GM18861 (cell line): Measurements from ENCODE around the gene GULP1.
"Not testable (repeated sequence)": the region's sequence is repeated elsewhere in the genome, so short reads cannot be mapped to it uniquely, and the experiment has no call there.

Source experiments
- ATAC-seq: cut with Tn5 transposase; IDR thresholded peaks from one replicate; pipeline ENCODE4 v1.9.1; 2021; ENCODE audit not compliant: unreplicated experiment

GULP1 gene

DNA sequence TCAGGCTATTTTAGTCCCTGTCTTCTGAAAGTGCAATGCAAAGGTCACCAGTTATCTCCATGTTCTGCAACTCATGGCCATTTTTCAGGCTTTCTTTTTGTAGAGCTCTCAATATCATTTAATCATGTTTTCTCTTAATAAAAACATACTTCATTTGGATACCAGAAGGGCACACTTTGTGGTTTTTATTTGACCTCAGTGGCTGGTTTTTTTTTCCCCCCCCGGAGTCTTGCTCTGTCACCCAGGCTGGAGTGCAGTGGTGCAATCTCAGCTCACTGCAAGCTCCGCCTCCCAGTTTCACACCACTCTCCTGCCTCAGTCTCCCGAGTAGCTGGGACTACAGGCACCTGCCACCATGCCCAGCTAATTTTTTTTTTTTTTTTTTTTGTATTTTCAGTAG, 174.4 kb downstream of the GULP1 start:
- not testable (repeated sequence) for ATAC-seq

GRCh38 chr2:188466761-188467160, 175.1 kb downstream of the GULP1 start:
- no peak for ATAC-seq

DNA sequence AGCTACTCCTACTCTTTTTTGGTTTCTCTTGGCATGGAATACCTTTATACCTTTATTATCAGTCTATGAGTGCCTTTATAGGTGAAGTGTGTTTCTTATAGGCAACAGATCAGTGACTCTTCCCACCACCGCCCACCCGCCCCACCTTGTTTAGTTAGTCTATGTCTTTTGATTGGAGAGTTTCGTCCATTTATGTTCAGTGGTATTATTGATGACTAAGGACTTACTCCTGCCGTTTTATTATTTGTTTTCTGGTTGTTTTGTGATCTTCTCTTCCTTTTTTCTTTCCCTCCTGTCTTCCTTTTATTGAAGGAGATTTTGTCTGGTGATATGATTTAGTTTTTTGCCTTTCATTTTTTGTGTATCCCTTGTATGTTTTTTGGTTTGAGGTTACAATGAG, 179.5 kb downstream of the GULP1 start:
- no peak for ATAC-seq

GRCh38 chr2:188473306-188473705, 181.6 kb downstream of the GULP1 start:
- no peak for ATAC-seq

- ATAC-seq, result no peak
Observed at GRCh38 chr2:188474316-188474715, 182.6 kb downstream of the GULP1 start.

DNA sequence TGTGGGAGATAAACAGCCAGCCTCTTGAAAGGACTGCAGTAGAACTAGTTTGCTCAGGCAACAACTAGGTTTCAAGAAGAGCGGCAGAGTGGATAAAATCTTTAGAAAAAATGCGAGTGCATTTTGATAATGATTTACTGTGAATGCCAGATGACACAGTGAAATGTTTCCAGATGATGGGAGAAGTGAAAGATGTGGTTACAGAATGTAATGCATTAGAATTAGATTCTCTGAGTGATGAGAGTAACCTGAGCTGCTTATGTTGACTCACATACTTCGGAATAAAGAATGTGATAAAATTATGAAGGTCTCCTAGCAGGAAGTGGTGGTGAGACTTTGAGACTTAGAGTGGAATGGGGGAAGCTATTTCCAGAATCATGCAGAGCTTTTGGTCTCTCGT, 184.3 kb downstream of the GULP1 start:
- ATAC-seq, result peak; percentile 44

DNA sequence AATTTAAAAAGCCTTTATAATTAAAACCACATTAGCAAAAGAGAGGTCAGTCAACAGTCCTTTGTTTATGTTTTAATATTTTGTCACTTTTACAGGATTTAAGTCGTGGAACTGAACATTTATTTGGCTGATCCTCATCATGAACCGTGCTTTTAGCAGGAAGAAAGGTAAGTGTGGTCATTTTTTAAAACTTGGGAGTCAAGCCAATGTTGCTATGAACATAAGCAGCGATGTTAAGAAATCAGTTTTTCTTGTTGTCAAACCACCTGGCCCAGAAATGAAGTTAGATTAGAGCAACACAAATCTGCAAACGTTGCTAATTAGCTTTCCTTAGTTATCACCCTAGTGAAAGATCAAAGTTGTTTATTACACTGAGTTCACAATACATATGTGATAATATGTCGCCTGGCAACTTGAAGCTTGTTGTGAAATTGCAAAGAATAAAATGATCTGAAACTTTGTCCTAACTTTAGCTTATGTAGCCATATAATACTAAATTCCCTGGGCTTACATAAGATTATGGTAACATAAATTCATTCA, 186.0 kb downstream of the GULP1 start:
- no peak for ATAC-seq

DNA sequence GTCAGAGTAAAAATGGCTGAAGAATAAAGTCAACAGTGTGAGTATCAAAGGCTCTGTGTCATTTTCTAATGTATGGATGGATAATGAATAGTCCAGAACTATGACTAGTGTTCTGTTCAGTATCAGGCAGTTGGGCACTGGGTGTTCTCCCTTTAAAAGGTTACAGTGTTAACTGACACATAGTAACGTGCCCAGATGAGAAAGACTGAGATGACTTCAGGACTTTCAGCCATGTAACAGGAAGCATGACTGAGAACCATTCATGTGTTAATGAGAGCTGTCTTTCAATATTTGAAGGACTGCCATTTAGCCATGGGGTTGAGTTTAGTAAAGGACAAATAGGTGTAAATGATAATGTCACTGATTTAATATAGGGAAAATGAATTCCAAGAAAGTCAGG, 187.1 kb downstream of the GULP1 start:
- peak; percentile 98 for ATAC-seq

DNA sequence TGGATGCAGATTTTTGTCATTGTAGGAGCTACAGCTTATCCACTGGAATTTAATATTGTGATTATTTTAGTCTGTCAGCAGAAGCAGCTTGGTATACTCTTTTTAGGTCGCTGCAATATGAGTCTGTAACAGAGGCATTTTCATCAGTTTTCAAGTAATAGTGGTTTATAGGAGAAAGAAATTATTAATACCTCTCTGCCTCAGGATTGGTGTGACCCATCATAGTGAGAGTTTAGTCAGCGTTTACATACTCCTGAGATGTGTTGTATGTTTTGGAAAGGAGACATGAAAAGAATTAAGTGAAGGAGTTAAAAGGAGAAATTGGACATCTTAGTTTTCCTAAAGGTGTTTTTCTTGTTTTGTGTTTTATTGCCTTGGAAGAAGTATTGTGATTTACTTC, 189.8 kb downstream of the GULP1 start:
- ATAC-seq, result no peak

GRCh38 chr2:188485496-188485895, 193.8 kb downstream of the GULP1 start:
- ATAC-seq, result no peak

DNA sequence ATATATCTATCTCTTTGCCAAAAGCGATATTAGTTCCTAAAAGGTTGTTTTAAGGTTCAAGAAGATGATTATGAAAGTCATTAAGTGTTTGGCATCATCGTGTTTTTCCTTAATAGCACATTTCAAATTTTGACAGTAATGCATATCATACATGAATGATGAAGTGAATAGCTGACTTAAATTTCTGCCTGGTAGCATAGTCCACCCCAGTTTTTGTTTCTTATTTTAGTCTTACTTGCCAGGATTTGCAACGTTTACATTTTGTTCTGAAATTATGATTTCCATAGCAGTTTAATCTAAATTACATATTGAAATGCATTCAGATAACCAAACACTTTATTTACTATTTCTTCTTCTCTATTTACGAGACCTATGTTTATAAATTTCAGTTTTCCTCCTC, 201.1 kb downstream of the GULP1 start:
- ATAC-seq, result no peak

GRCh38 chr2:188494906-188495305, 203.2 kb downstream of the GULP1 start:
- no peak for ATAC-seq

DNA sequence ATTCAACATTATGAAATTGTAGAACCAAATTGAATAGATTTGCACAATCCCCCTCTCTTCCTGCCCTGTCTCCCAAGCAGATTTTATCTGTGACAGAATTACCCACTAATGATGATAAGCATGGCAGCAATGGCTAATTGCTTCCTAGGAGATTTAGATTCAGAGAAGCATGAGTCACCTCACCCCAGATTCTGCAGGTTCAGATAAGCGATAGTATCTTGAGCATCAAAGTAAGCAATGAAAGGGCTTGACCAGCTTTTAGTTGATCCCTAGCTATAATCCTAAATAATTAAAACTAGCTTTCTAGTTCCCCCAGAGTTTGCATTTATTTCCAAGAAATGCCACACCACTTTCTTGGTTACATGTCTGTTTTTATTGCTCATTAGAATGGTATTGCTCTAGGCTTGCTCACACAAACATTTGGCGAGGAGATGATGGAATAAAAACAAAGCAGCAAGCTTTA, 204.3 kb downstream of the GULP1 start:
- ATAC-seq, result no peak

- no peak for ATAC-seq
Observed at GRCh38 chr2:188497726-188498125, 206.1 kb downstream of the GULP1 start.

DNA sequence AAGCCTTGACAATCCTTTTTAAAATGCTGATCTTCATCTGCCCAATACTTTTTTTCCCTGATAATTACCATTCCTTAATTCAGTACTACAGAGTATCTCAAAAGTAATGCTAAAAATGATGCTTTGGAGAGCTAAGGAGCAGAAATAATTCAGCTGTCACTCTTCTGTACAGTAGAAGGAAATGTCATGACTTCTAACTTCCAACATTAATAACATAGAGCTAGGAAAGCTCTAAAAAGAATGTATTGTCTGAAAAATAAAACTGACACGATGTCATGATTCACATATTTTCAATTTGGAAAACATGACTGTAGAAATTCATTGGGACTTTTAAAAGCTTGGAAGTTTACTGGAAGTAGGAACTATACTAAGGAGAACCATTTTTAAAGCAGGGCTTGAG, 212.3 kb downstream of the GULP1 start:
- ATAC-seq, result no peak

DNA sequence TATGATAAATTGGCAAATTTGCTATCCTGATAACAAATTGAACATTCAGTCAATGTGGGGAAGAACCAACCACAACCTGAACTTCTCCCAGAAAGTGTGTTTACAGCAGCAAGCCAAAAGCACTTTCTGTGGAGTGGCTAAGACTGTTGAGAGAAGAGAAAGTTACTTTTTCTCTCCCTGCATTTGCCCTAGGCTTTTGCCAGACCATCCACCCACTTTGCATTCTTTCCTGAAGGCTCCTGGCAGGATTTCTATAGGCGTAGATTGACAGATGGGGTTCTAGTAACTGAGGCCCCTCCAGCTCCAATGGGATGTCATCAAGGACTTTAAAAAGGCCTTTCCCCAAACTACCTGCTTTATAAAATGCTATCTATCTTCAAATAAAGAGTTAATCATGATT, 215.2 kb downstream of the GULP1 start:
- no peak for ATAC-seq

DNA sequence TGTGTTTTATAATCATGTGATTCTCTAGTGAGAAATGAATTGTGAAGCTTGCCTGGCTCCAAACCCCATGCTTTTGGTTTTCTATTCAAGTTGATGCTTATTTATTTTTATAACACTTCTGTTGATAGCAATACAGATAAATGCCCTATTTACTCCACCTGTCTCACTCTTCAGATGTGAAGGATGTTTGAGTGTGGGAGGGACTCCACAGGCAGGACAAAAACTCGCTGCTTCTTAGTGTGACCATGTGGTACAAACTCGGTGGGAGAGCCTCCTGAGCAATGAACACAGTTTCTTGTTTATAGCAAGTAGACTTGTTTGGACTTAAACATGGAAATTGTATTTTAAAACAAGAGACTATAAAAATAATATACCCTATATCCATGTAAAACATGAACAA, 219.7 kb downstream of the GULP1 start:
- no peak for ATAC-seq

GRCh38 chr2:188512456-188512855, 220.8 kb downstream of the GULP1 start:
- no peak for ATAC-seq

GRCh38 chr2:188515918-188516317, 224.2 kb downstream of the GULP1 start:
- ATAC-seq, result no peak

DNA sequence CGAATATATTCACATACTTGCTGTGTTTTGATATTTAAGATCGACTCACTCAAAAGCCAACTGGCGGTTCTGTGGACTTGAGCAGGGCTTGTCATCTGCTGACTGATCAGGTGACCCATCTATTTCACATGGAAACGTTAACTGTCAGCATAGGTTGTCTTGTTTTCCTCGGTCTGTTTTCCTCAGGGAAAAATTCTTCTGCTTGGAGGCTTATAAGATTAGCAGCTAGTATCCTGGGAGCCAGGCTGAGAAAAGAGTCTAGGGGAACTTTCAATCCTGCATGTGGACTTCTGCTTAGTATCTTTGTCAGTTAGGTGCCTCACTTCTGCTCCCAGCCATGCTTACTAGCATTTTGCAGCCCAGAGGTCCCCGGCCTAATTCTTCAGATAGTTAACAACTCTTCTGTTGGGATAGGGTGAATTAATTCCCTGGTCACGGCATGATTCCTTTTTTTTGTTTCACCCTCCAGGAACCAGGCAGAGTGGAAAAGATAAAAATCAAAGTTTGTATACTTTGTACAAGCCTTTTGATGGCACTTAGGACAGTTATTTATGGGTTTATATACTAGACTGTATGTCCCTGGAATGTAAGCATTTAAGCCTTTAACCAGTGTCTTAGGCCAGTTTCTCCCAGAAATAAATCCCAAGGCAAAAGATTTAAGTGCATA, 226.0 kb downstream of the GULP1 start:
- ATAC-seq, result no peak

- no peak for ATAC-seq
Observed at GRCh38 chr2:188518381-188518780, 226.7 kb downstream of the GULP1 start.

DNA sequence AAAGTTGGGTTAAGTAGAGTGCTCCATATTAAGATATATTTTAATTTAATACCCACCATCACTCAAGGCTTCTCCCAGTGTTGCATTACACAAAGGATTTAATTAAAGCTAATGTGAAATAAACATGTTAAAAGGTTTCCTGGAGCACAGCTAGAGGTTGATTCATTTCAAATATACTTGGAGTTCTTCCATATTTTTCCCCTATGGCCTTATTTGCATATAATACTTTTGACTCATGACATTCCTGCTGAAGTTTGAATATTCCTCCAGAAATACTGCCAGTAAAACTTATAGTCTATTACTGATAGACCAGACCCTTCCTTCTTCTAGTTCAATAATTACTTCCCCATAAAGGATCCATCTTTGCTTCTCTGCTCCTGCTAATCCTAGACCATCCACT, 227.5 kb downstream of the GULP1 start:
- no peak for ATAC-seq

GRCh38 chr2:188522517-188522916, 230.8 kb downstream of the GULP1 start:
- no peak for ATAC-seq
